ENCODE measurements around the gene TUFT1. TPM values are rescaled to one million over a fixed set of nuclear protein-coding genes. Genes with fewer than 3 reads are reported as not detected.

Gene TUFT1
- total and polyA plus RNA-seq, 2 of the 13 experiments (the other 11 are each of a cell fraction or from before 2014, with no cell fraction given): 6.4 to 7.3 TPM

DNA sequence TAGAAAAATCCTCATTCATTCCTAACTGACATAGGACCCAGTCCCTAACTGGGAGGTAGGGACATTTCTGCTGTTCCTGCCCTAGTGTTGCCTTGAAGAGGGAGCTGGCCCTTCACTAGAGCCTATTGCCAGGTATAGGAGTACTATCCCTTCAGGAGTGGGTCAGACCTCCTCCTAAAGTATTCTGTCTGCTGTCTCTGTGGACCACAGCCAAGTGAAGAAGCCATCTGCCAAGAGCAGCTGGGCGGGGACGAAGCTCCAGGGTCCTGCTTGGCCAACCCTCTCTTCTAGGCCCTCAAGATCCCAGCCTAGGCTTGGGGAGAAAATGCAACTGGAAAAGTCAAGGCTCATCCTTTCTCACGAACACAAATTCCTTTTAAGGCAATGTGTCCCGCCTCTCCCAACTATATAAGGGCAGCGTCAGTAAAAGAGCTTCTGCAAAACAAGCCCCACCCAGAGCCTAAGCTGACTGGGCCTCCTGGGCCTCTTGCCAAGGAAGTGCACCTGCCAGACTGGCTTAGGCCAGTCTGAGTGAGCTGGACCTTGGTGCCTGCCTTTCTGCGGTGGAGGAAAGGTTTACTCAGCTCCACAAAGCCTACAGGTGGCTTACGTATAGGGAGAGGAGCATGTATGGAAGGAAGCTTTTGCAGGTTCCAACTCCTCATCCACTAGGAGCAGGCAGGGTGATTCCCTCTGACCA is 638 bp upstream of the TUFT1 start (continued):
- TF ChIP-seq, protein P1, sequence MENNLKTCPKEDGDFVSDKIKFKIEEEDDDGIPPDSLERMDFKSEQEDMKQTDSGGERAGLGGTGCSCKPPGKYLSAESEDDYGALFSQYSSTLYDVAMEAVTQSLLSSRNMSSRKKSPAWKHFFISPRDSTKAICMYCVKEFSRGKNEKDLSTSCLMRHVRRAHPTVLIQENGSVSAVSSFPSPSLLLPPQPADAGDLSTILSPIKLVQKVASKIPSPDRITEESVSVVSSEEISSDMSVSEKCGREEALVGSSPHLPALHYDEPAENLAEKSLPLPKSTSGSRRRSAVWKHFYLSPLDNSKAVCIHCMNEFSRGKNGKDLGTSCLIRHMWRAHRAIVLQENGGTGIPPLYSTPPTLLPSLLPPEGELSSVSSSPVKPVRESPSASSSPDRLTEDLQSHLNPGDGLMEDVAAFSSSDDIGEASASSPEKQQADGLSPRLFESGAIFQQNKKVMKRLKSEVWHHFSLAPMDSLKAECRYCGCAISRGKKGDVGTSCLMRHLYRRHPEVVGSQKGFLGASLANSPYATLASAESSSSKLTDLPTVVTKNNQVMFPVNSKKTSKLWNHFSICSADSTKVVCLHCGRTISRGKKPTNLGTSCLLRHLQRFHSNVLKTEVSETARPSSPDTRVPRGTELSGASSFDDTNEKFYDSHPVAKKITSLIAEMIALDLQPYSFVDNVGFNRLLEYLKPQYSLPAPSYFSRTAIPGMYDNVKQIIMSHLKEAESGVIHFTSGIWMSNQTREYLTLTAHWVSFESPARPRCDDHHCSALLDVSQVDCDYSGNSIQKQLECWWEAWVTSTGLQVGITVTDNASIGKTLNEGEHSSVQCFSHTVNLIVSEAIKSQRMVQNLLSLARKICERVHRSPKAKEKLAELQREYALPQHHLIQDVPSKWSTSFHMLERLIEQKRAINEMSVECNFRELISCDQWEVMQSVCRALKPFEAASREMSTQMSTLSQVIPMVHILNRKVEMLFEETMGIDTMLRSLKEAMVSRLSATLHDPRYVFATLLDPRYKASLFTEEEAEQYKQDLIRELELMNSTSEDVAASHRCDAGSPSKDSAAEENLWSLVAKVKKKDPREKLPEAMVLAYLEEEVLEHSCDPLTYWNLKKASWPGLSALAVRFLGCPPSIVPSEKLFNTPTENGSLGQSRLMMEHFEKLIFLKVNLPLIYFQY (CRISPR knock-in tag; IDR thresholded peaks at IDR 0.05; ENCODE audit: borderline replicate concordance): peak; percentile 51; the same call in 1 of the 2 replicates
- TF ChIP-seq HOXA9 (CRISPR knock-in tag; IDR thresholded peaks at IDR 0.05; ENCODE audit: borderline replicate concordance) (no peak), ZNF75D (CRISPR knock-in tag; IDR thresholded peaks at IDR 0.05; ENCODE audit: borderline replicate concordance) (no peak), ZNF543 (CRISPR knock-in tag; IDR thresholded peaks at IDR 0.05) (0 out of 2 replicates have a peak, but pooled peaks have one; percentile 29), NFIC (IDR thresholded peaks at IDR 0.05; ENCODE audit: low read length) (no peak), HNF4A (CRISPR knock-in tag; IDR thresholded peaks at IDR 0.05) (peak; percentile 60), ZNF746 (CRISPR knock-in tag; IDR thresholded peaks at IDR 0.05) (0 out of 2 replicates have a peak, but pooled peaks have one; percentile 6), TARDBP (CRISPR knock-in tag; IDR thresholded peaks at IDR 0.05) (no peak), ZNF232 (CRISPR knock-in tag; IDR thresholded peaks at IDR 0.05; ENCODE audit: borderline replicate concordance) (0 out of 2 replicates have a peak, but pooled peaks have one; percentile 50)
- TF ChIP-seq, protein P2, sequence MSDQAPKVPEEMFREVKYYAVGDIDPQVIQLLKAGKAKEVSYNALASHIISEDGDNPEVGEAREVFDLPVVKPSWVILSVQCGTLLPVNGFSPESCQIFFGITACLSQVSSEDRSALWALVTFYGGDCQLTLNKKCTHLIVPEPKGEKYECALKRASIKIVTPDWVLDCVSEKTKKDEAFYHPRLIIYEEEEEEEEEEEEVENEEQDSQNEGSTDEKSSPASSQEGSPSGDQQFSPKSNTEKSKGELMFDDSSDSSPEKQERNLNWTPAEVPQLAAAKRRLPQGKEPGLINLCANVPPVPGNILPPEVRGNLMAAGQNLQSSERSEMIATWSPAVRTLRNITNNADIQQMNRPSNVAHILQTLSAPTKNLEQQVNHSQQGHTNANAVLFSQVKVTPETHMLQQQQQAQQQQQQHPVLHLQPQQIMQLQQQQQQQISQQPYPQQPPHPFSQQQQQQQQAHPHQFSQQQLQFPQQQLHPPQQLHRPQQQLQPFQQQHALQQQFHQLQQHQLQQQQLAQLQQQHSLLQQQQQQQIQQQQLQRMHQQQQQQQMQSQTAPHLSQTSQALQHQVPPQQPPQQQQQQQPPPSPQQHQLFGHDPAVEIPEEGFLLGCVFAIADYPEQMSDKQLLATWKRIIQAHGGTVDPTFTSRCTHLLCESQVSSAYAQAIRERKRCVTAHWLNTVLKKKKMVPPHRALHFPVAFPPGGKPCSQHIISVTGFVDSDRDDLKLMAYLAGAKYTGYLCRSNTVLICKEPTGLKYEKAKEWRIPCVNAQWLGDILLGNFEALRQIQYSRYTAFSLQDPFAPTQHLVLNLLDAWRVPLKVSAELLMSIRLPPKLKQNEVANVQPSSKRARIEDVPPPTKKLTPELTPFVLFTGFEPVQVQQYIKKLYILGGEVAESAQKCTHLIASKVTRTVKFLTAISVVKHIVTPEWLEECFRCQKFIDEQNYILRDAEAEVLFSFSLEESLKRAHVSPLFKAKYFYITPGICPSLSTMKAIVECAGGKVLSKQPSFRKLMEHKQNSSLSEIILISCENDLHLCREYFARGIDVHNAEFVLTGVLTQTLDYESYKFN (CRISPR knock-in tag; conservative IDR thresholded peaks at IDR 0.05): peak; percentile 56
- TF ChIP-seq, protein P3, sequence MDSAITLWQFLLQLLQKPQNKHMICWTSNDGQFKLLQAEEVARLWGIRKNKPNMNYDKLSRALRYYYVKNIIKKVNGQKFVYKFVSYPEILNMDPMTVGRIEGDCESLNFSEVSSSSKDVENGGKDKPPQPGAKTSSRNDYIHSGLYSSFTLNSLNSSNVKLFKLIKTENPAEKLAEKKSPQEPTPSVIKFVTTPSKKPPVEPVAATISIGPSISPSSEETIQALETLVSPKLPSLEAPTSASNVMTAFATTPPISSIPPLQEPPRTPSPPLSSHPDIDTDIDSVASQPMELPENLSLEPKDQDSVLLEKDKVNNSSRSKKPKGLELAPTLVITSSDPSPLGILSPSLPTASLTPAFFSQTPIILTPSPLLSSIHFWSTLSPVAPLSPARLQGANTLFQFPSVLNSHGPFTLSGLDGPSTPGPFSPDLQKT (CRISPR knock-in tag; IDR thresholded peaks at IDR 0.05; ENCODE audit: borderline replicate concordance): no peak
- TF ChIP-seq, protein P4, sequence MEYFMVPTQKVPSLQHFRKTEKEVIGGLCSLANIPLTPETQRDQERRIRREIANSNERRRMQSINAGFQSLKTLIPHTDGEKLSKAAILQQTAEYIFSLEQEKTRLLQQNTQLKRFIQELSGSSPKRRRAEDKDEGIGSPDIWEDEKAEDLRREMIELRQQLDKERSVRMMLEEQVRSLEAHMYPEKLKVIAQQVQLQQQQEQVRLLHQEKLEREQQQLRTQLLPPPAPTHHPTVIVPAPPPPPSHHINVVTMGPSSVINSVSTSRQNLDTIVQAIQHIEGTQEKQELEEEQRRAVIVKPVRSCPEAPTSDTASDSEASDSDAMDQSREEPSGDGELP (IDR thresholded peaks at IDR 0.05; ENCODE audit: borderline replicate concordance, low read depth): no peak
- TF ChIP-seq, protein P5, sequence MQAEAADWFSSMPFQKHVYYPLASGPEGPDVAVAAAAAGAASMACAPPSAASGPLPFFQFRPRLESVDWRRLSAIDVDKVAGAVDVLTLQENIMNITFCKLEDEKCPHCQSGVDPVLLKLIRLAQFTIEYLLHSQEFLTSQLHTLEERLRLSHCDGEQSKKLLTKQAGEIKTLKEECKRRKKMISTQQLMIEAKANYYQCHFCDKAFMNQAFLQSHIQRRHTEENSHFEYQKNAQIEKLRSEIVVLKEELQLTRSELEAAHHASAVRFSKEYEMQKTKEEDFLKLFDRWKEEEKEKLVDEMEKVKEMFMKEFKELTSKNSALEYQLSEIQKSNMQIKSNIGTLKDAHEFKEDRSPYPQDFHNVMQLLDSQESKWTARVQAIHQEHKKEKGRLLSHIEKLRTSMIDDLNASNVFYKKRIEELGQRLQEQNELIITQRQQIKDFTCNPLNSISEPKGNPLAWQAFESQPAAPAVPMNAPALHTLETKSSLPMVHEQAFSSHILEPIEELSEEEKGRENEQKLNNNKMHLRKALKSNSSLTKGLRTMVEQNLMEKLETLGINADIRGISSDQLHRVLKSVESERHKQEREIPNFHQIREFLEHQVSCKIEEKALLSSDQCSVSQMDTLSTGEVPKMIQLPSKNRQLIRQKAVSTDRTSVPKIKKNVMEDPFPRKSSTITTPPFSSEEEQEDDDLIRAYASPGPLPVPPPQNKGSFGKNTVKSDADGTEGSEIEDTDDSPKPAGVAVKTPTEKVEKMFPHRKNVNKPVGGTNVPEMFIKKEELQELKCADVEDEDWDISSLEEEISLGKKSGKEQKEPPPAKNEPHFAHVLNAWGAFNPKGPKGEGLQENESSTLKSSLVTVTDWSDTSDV (CRISPR knock-in tag; IDR thresholded peaks at IDR 0.05): no peak
